Gastrocnemius medialis (tissue), 4 donors: ENCODE data around the gene EVI5.

ENCODE experiments used
- POLR2A ChIP-seq, 2 donors: fragments of 450-650 bp; IDR thresholded peaks; one replicate each; pipeline ENCODE4 v1.6.1; 2017; ENCODE audit warnings: antibody characterized with exemption in 2 of 2, mild to moderate bottlenecking in 2 of 2, moderate library complexity in 2 of 2
- TF ChIP-seq, protein P1 (sequence below), 5 experiments: fragments of 450-650 bp in 3 of 5; fragments of 200-600 bp in 2 of 5; sonication (generic) in 2 of 5; IDR thresholded peaks in 4 of 5; conservative IDR thresholded peaks in 1 of 5; 1 replicate in 4 of 5; 2 replicates in 1 of 5; pipeline ENCODE4 v1.5.1; 2016 to 2019; ENCODE audit warnings: antibody characterized with exemption in 5 of 5, mild to moderate bottlenecking in 3 of 5, moderate library complexity in 3 of 5

DNA sequence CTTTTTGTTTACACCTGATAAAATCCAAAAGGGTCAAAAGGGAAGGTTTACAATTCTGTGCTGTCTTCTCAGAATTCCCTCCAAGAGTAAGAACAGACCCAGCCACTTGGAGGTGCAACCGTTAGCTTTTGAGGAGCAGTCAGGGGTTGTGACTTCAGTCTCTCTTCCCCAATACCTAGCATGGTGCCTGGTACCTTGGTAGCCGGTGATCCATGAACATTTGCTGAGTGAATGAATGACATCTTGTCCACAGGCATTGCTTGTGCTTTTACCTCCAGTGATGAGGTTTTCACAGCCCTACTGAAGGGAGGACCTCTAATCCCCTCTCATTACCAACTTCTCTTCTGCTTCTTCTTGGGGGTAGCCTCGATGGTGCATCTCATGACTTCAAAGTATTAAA lies 309.9 kb downstream of the EVI5 start:
- TF ChIP-seq, protein P1, sequence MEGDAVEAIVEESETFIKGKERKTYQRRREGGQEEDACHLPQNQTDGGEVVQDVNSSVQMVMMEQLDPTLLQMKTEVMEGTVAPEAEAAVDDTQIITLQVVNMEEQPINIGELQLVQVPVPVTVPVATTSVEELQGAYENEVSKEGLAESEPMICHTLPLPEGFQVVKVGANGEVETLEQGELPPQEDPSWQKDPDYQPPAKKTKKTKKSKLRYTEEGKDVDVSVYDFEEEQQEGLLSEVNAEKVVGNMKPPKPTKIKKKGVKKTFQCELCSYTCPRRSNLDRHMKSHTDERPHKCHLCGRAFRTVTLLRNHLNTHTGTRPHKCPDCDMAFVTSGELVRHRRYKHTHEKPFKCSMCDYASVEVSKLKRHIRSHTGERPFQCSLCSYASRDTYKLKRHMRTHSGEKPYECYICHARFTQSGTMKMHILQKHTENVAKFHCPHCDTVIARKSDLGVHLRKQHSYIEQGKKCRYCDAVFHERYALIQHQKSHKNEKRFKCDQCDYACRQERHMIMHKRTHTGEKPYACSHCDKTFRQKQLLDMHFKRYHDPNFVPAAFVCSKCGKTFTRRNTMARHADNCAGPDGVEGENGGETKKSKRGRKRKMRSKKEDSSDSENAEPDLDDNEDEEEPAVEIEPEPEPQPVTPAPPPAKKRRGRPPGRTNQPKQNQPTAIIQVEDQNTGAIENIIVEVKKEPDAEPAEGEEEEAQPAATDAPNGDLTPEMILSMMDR (IDR thresholded peaks at IDR 0.05 in 4 of 5, conservative IDR thresholded peaks at IDR 0.05 in 1 of 5): no peak
- no peak for TF ChIP-seq POLR2A (IDR thresholded peaks at IDR 0.05)
